Gastrocnemius medialis (tissue), 4 donors: ENCODE results near the gene ZNF488. TPM values are rescaled to one million over a fixed set of nuclear protein-coding genes. Genes with fewer than 3 reads are reported as not detected.

Source experiments
- ATAC-seq, 2 donors: fragments of 150-250 bp; one replicate each; pipeline ENCODE4 v1.9.1; 2016
- DNase-seq, 2 donors: peaks; one replicate each; pipeline ENCODE4 v3.0.0-alpha.2; 2019
- H3K27ac ChIP-seq, 4 donors: fragments of 200-600 bp; sonication (generic); 1 replicate in 1 of 4; 2 replicates in 3 of 4; pipeline ENCODE4 v1.5.1; 2016 to 2018; ENCODE audit warnings: mild to moderate bottlenecking in 2 of 4, moderate library complexity in 1 of 4
- H3K27me3 ChIP-seq, 3 donors: fragments of 200-600 bp; sonication (generic) in 2 of 3; 1 replicate in 1 of 3; 2 replicates in 2 of 3; pipeline versions ENCODE4 v1.5.1 to v1.6.0; 2016 to 2019; ENCODE audit warnings: mild to moderate bottlenecking in 1 of 3, moderate library complexity in 1 of 3
- H3K36me3 ChIP-seq, 2 donors: fragments of 200-600 bp; sonication (generic) in 1 of 2; one replicate each; pipeline ENCODE4 v1.5.1; 2017 to 2018
- H3K4me1 ChIP-seq, 2 donors: fragments of 200-600 bp; sonication (generic) in 1 of 2; one replicate each; pipeline ENCODE4 v1.5.1; 2016 to 2017; ENCODE audit warnings: mild to moderate bottlenecking in 2 of 2
- H3K4me3 ChIP-seq, 4 donors: fragments of 200-600 bp; sonication (generic) in 3 of 4; 1 replicate in 1 of 4; 2 replicates in 3 of 4; pipeline ENCODE4 v1.5.1; 2016 to 2019; ENCODE audit warnings: mild to moderate bottlenecking in 2 of 4
- H3K9me3 ChIP-seq, 3 donors: fragments of 200-600 bp; sonication (generic) in 2 of 3; 1 replicate in 1 of 3; 2 replicates in 2 of 3; pipeline ENCODE4 v1.5.1; 2016 to 2019
- CTCF ChIP-seq, 5 experiments: fragments of 450-650 bp in 3 of 5; fragments of 200-600 bp in 2 of 5; sonication (generic) in 2 of 5; IDR thresholded peaks in 4 of 5; conservative IDR thresholded peaks in 1 of 5; 1 replicate in 4 of 5; 2 replicates in 1 of 5; pipeline ENCODE4 v1.5.1; 2016 to 2019; ENCODE audit warnings: antibody characterized with exemption in 5 of 5, mild to moderate bottlenecking in 3 of 5, moderate library complexity in 3 of 5
- POLR2A ChIP-seq, 2 donors: fragments of 450-650 bp; IDR thresholded peaks; one replicate each; pipeline ENCODE4 v1.6.1; 2017; ENCODE audit warnings: antibody characterized with exemption in 2 of 2, mild to moderate bottlenecking in 2 of 2, moderate library complexity in 2 of 2
- in situ Hi-C, 4 donors: fragments of 200-750 bp; cut with MboI; loops; one replicate each; pipeline versions ENCODE4 v1.15.0 to v1.8.0; 2017; ENCODE audit warnings: low sequenced_read_pairs in 4 of 4
- intact Hi-C: fragments of 100-400 bp; cut with DNase I; formaldehyde crosslinking; loops from one replicate; pipeline ENCODE4 v1.15.1; 2023; ENCODE audit warnings: low total_unique reads
- total RNA-seq, 4 donors: library from RNA; depleted of rRNA; stranded (reverse); fragments of >200 nt; gene quantifications; one replicate each; pipeline versions ENCODE4 v1.1.0 to v1.2.3, GENCODE V29; 2016

The ZNF488 gene
- total RNA-seq, 4 donors from 2014 or later: not detected

DNA sequence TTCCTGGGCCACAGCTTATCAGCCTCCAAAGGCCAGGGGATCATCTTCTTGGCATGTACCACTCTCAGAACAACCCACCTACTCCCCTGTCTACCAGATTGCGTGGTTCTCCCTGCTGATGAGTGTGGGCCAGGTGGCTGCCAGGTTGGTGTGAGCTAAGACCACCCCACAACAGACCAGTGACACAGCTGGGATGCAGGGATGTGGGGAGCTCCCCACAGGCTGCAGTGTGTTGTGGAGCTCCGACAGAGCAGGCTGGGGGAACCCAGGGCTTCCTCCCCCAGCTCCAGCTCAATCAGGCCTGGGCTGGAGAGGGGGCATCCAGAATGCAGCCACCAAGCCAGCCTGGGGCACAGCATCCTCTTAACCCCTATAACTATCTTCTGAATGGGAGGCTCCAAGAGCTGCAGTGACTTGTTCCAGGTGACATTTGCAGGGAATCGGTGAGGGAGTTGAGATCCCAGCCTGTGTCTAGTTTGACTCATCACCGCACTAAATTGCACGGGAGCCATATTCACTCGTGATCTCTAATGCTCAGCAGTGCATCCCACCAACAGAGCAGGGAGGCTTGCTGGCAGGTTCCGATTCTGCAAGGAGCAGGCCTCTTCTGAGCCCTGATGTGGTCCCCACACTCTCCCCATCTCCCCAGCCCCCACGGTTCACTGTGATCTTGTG lies 62.4 kb downstream of the ZNF488 start:
- H3K27me3 ChIP-seq: no peaks in the 10 kb centered on the region
- no peak for DNase-seq
- no peak overlapping the region for H3K27ac ChIP-seq
- intact Hi-C loops (no loop called here), in situ Hi-C loops (no loop called here)
- H3K9me3 ChIP-seq: no peaks in the 10 kb centered on the region
- H3K4me1 ChIP-seq: no peaks in the 10 kb centered on the region
- no peak overlapping the region for H3K4me3 ChIP-seq
- TF ChIP-seq CTCF (IDR thresholded peaks at IDR 0.05 in 4 of 5, conservative IDR thresholded peaks at IDR 0.05 in 1 of 5) (no peak), POLR2A (IDR thresholded peaks at IDR 0.05) (no peak)
- ATAC-seq: no peak
- no peaks in the 10 kb centered on the region for H3K36me3 ChIP-seq

GRCh38 chr10:47320812-47321211 lies 63.3 kb downstream of the ZNF488 start:
- DNase-seq (no peak), ATAC-seq (no peak)
- Histone ChIP-seq H3K27me3 (no peaks in the 10 kb centered on the region), H3K4me3 (no peak overlapping the region), H3K9me3 (no peaks in the 10 kb centered on the region), H3K27ac (no peak overlapping the region), H3K36me3 (no peaks in the 10 kb centered on the region), H3K4me1 (no peaks in the 10 kb centered on the region)
- no peak for TF ChIP-seq CTCF (IDR thresholded peaks at IDR 0.05 in 4 of 5, conservative IDR thresholded peaks at IDR 0.05 in 1 of 5)
- TF ChIP-seq POLR2A (IDR thresholded peaks at IDR 0.05): no peak
- in situ Hi-C loops: no loop called here
- intact Hi-C loops: no loop called here

GRCh38 chr10:47319784-47320183 lies 64.3 kb downstream of the ZNF488 start:
- Histone ChIP-seq H3K4me3 (no peak overlapping the region), H3K4me1 (no peaks in the 10 kb centered on the region), H3K27me3 (no peaks in the 10 kb centered on the region), H3K27ac (no peak overlapping the region), H3K36me3 (no peaks in the 10 kb centered on the region), H3K9me3 (no peaks in the 10 kb centered on the region)
- ATAC-seq (no peak), DNase-seq (no peak)
- TF ChIP-seq CTCF (IDR thresholded peaks at IDR 0.05 in 4 of 5, conservative IDR thresholded peaks at IDR 0.05 in 1 of 5) (no peak), POLR2A (IDR thresholded peaks at IDR 0.05) (no peak)
- in situ Hi-C loops (loop anchor here in 3 of 4 donors (10.0 kb wide), 3 partner anchors 265 to 295 kb away; no protein-coding TSS in a partner anchor), intact Hi-C loops (no loop called here)

DNA sequence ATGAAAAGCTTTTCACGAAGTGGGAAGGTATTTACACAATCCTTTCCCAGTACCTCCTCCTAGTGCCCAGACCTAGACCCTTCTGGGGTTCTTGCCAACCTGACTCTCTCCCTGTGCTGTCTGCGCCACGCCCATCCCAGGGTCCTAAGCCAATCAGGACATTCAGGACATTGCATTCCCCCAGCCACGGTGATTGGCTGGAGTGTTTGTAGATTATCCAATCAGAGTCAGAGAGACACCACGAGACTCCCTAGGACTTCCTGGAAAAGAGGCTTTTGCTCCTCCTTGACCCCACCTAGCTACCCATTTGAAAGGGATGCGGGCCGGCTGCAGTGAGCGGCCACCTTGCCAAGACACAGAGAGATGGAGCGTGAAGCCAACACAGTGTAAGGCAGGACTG lies 65.4 kb downstream of the ZNF488 start:
- TF ChIP-seq CTCF (IDR thresholded peaks at IDR 0.05 in 4 of 5, conservative IDR thresholded peaks at IDR 0.05 in 1 of 5) (no peak), POLR2A (IDR thresholded peaks at IDR 0.05) (no peak)
- no peak for DNase-seq
- in situ Hi-C loops (loop anchor here in 3 of 4 donors (10.0 kb wide), 3 partner anchors 264 to 294 kb away; no protein-coding TSS in a partner anchor), intact Hi-C loops (no loop called here)
- no peaks in the 10 kb centered on the region for H3K9me3 ChIP-seq
- no peak overlapping the region for H3K27ac ChIP-seq
- no peak for ATAC-seq
- no peaks in the 10 kb centered on the region for H3K4me1 ChIP-seq
- no peaks in the 10 kb centered on the region for H3K36me3 ChIP-seq
- H3K27me3 ChIP-seq: no peaks in the 10 kb centered on the region
- H3K4me3 ChIP-seq: no peak overlapping the region
